WTC11 (cell line): ENCODE data around the gene ARHGAP6. TPM values are rescaled to one million over a fixed set of nuclear protein-coding genes. Genes with fewer than 3 reads are reported as not detected.

Source experiments
- microRNA-seq: library from miRNA; unstranded; fragments of <30 nt; microRNA quantifications from one replicate; pipeline ENCODE4 v1.2.0, GENCODE V29; 2022; ENCODE audit warnings: borderline number of aligned reads
- total RNA-seq: library from RNA; stranded (reverse); gene quantifications from 3 replicates; pipeline ENCODE4 v1.2.3, GENCODE V29; 2021

ARHGAP6 gene
- total RNA-seq, 1 experiment from 2014 or later, result 1.0 TPM

Small RNA genes lying within 50 kb of the gene (microRNA-seq; reads per million reads assigned to microRNA genes)
- gene MIR548AX, result not detected

Other genes with a start within 250 kb of the ARHGAP6 start
- 11.3 to 13.4 TPM (median 12.1 TPM) in 3 replicates for gene MSL3, start 92.3 kb upstream of the ARHGAP6 start, total RNA-seq